Fibroblast of upper back skin (primary cell): ENCODE measurements around the gene MRM3.
"Not testable (repeated sequence)": the region's sequence is repeated elsewhere in the genome, so short reads cannot be mapped to it uniquely, and the experiment has no call there.

Experiments
- DNase-seq: peaks from one replicate; pipeline ENCODE4 v3.0.0-alpha.2; 2013

MRM3 gene

GRCh38 chr17:828761-829160 lies 46.6 kb downstream of the MRM3 start:
- peak; percentile 79 for DNase-seq

DNA sequence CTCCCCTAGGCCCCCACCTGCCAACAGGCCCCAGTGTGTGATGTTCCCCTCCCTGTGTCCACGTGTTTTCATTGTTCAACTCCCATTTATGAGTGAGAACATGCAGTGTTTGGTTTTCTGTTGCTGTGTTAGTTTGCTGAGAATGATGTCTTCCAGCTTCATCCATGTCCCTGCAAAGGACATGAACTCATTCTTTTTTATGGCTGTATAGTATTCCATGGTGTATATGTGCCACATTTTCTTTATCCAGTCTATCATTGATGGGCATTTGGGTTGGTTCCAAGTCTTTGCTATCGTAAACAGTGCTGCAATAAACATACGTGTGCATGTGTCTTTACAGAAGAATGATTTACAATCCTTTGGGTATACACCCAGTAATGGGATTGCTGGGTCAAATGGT lies 47.5 kb downstream of the MRM3 start:
- DNase-seq = not testable (repeated sequence)

- DNase-seq = no peak
These were observed 48.2 kb downstream of the MRM3 start for GRCh38 chr17:830381-830780.

- no peak for DNase-seq
These were observed 48.8 kb downstream of the MRM3 start for GRCh38 chr17:830950-831349.

DNA sequence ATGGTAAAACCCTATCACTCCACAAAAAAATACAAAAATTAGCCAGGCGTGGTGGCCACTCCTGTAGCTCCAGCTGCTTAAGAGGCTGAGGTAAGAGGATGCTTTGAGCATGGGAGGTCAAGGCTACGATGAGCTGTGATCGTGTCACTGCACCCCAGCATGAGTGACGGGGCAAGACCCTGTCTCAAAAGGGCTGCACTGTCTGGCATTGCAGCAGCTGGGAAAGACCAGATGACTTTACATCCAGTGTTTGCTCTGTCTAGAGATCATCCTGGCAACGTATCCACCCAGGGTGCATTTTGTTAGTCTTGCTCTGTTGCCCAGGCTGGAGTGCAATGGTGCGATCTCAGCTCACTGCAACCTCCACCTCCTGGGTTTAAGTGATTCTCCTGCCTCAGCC lies 52.0 kb downstream of the MRM3 start:
- no peak for DNase-seq

DNA sequence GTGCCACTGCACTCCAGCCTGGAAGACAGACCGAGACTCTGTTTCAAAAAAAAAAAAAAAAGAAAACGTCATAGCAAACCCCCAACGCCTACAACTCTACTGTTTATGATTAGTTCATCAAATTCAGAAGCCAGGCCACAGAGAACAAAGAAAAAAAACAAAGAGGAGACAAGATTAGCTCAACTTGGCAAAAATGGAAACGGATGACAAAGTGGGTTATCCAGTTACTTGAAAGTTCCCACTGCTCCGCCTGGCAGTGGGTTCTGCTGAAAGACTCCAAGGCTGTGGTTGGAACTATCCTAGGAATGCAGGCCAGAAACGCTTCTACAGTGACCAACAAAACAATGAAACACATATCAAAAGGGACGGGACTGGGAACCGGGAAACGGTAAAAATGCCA lies 53.1 kb downstream of the MRM3 start:
- DNase-seq = peak; percentile 99

GRCh38 chr17:835721-836120 lies 53.6 kb downstream of the MRM3 start:
- not testable (repeated sequence) for DNase-seq

- peak; percentile 77 for DNase-seq
These were observed 54.0 kb downstream of the MRM3 start for GRCh38 chr17:836151-836550.

DNA sequence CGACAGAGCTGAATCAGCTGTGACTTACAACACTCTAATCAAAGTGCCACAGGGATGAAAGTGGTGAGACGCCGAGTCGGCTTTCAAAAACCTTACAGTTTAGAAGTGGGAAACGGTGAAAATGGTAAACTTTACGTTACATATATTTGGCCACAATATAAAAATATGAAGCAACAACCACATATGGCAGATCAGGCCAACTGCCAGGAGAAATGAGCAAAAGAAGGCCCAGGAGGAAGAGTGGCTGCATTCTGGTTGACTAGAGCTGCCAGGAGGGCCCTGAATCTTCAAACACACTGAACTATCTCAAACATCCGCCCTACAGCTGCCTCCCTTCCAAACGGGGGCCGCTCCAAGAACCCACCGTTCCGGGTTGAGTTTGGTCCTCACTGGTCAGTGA lies 56.3 kb downstream of the MRM3 start:
- peak; percentile 64 for DNase-seq

GRCh38 chr17:841313-841712 lies 59.2 kb downstream of the MRM3 start:
- DNase-seq = no peak
